Endometrium (tissue), 2 donors: ENCODE measurements around the gene AFG3L2.
"Not testable (repeated sequence)": the region's sequence is repeated elsewhere in the genome, so short reads cannot be mapped to it uniquely, and the experiment has no call there.

Experiments
- FAIRE-seq: peaks from 2 replicates; lab custom pipeline; 2012; peaks lifted over from hg19 to GRCh38; lab: Jason Lieb, UNC
- donor health status: control.
- donor health status: control.

The AFG3L2 gene

GRCh38 chr18:12376754-12377555 is at the start of gene AFG3L2:
TSS of gene AFG3L2 (minus strand) at chr18:12377227. CDS start at chr18:12377082, 145 bp downstream.
- FAIRE-seq: no peak

GRCh38 chr18:12424252-12424651 is 47.2 kb upstream of the AFG3L2 start:
- FAIRE-seq: no peak

GRCh38 chr18:12423820-12424219 is 46.8 kb upstream of the AFG3L2 start:
- no peak for FAIRE-seq

GRCh38 chr18:12423393-12423792 is 46.4 kb upstream of the AFG3L2 start:
- no peak for FAIRE-seq

- FAIRE-seq: no peak
Observed at GRCh38 chr18:12422936-12423335, 45.9 kb upstream of the AFG3L2 start.

- no peak for FAIRE-seq
Observed at GRCh38 chr18:12421732-12422131, 44.7 kb upstream of the AFG3L2 start.

- no peak for FAIRE-seq
Observed at GRCh38 chr18:12420821-12421421, 43.9 kb upstream of the AFG3L2 start.

- no peak for FAIRE-seq
Observed at GRCh38 chr18:12417687-12418086, 40.7 kb upstream of the AFG3L2 start.

GRCh38 chr18:12416098-12416729 is 39.2 kb upstream of the AFG3L2 start:
- no peak for FAIRE-seq

- FAIRE-seq: no peak
Observed at GRCh38 chr18:12411456-12411855, 34.4 kb upstream of the AFG3L2 start.

GRCh38 chr18:12410747-12411146 is 33.7 kb upstream of the AFG3L2 start:
- not testable (repeated sequence) for FAIRE-seq

GRCh38 chr18:12410081-12410481 is 33.1 kb upstream of the AFG3L2 start:
- no peak for FAIRE-seq

- FAIRE-seq: no peak
Observed at GRCh38 chr18:12409469-12409868, 32.4 kb upstream of the AFG3L2 start.

GRCh38 chr18:12408247-12408869 is 31.3 kb upstream of the AFG3L2 start:
- no peak for FAIRE-seq

- FAIRE-seq: no peak
Observed at GRCh38 chr18:12406371-12407111, 29.5 kb upstream of the AFG3L2 start.

GRCh38 chr18:12405066-12405465 is 28.0 kb upstream of the AFG3L2 start:
- no peak for FAIRE-seq

GRCh38 chr18:12403601-12404506 is 26.8 kb upstream of the AFG3L2 start:
- FAIRE-seq: no peak

GRCh38 chr18:12401881-12402280 is 24.9 kb upstream of the AFG3L2 start:
- FAIRE-seq: no peak

- no peak for FAIRE-seq
Observed at GRCh38 chr18:12399231-12399630, 22.2 kb upstream of the AFG3L2 start.

- no peak for FAIRE-seq
Observed at GRCh38 chr18:12398625-12399024, 21.6 kb upstream of the AFG3L2 start.

- FAIRE-seq: no peak
Observed at GRCh38 chr18:12397793-12398192, 20.8 kb upstream of the AFG3L2 start.
